Activated B cell treated with CpG ODN at 0.5 μM for 24 hours (primary cell): Measurements from ENCODE around the gene TMEM242. TPM values are rescaled to one million over a fixed set of nuclear protein-coding genes. Genes with fewer than 3 reads are reported as not detected.

Experiments
- ATAC-seq: fragments of 200-7000 bp; cut with Tn5 transposase; one replicate; pipeline ENCODE4 v1.10.0; 2021; ENCODE audit warnings: low read depth, mild to moderate bottlenecking, moderate library complexity
- CTCF ChIA-PET: fragments of 350-600 bp; sonication (Branson Sonifier 250); formaldehyde crosslinking; loops from one replicate; lab custom pipeline; 2021; ENCODE audit warnings: antibody characterized with exemption; lab: Charles Lee
- POLR2A ChIA-PET: fragments of 350-600 bp; sonication (Branson Sonifier 250); formaldehyde crosslinking; loops from one replicate; lab custom pipeline; 2021; ENCODE audit warnings: antibody characterized with exemption; lab: Charles Lee
- DNase-seq: peaks from one replicate; pipeline ENCODE4 v3.0.0; 2022
- H3K27ac Mint-ChIP-seq: one replicate; pipeline ENCODE4 v1.8.0; 2020; ENCODE audit warnings: mixed read lengths
- H3K27me3 Mint-ChIP-seq: one replicate; pipeline ENCODE4 v1.8.0; 2021; ENCODE audit warnings: mixed read lengths
- H3K36me3 Mint-ChIP-seq: one replicate; pipeline ENCODE4 v1.8.0; 2021; ENCODE audit warnings: low read depth, mixed read lengths
- H3K4me1 Mint-ChIP-seq: one replicate; pipeline ENCODE4 v1.8.0; 2021; ENCODE audit warnings: mixed read lengths
- H3K4me3 Mint-ChIP-seq: one replicate; pipeline ENCODE4 v1.8.0; 2020; ENCODE audit warnings: mild to moderate bottlenecking, mixed read lengths
- H3K9me3 Mint-ChIP-seq: one replicate; pipeline ENCODE4 v1.8.0; 2020; ENCODE audit warnings: mixed read lengths
- intact Hi-C: fragments of 100-400 bp; cut with micrococcal nuclease; formaldehyde crosslinking; loops from one replicate; pipeline ENCODE4 v1.15.1; 2024
- total RNA-seq: library from RNA; stranded (reverse); gene quantifications from 2 replicates; pipeline ENCODE4 v1.2.3, GENCODE V29; 2022
- TF ChIP-seq, protein P1 (sequence below): fragments of 200-600 bp; IDR thresholded peaks from one replicate; pipeline ENCODE4 v1.8.0; 2022; ENCODE audit warnings: antibody characterized with exemption, mild to moderate bottlenecking

TMEM242 gene
- total RNA-seq, 1 donor from 2014 or later, result 17.6 TPM

DNA sequence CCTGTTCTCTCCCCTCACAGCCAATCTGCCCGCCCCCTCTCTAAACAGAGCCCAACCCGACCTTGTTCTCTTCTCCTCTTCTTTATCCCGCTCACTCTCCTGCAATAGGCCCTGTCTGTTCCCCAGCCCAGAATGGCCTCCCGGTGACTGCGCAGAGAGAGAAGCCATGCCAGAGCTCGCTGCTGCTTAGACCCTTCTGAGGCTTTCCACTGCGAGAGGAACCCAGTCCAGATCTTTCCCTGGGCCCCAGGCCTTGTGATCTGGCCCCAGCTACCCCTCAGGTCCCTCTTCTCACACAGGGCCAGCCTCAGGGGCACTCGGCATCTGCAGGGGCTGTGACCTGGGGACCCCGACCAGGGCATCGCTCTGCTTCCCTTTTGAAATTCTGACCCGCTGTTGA lies 58.1 kb downstream of the TMEM242 start:
- H3K4me1 Mint-ChIP-seq, result no peaks in the 10 kb centered on the region
- no peak overlapping the region for H3K4me3 Mint-ChIP-seq
- no peak for DNase-seq
- ATAC-seq, result no peak
- H3K27me3 Mint-ChIP-seq, result peaks cover 2% of the 10 kb centered on the region
- H3K27ac Mint-ChIP-seq, result no peak overlapping the region
- H3K36me3 Mint-ChIP-seq, result no peaks in the 10 kb centered on the region
- TF ChIP-seq, protein P1, sequence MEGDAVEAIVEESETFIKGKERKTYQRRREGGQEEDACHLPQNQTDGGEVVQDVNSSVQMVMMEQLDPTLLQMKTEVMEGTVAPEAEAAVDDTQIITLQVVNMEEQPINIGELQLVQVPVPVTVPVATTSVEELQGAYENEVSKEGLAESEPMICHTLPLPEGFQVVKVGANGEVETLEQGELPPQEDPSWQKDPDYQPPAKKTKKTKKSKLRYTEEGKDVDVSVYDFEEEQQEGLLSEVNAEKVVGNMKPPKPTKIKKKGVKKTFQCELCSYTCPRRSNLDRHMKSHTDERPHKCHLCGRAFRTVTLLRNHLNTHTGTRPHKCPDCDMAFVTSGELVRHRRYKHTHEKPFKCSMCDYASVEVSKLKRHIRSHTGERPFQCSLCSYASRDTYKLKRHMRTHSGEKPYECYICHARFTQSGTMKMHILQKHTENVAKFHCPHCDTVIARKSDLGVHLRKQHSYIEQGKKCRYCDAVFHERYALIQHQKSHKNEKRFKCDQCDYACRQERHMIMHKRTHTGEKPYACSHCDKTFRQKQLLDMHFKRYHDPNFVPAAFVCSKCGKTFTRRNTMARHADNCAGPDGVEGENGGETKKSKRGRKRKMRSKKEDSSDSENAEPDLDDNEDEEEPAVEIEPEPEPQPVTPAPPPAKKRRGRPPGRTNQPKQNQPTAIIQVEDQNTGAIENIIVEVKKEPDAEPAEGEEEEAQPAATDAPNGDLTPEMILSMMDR, result no peak
- intact Hi-C loops, result no loop called here
- ChIA-PET POLR2A (no interaction called here), CTCF (no interaction called here)
- H3K9me3 Mint-ChIP-seq, result no peaks in the 10 kb centered on the region

DNA sequence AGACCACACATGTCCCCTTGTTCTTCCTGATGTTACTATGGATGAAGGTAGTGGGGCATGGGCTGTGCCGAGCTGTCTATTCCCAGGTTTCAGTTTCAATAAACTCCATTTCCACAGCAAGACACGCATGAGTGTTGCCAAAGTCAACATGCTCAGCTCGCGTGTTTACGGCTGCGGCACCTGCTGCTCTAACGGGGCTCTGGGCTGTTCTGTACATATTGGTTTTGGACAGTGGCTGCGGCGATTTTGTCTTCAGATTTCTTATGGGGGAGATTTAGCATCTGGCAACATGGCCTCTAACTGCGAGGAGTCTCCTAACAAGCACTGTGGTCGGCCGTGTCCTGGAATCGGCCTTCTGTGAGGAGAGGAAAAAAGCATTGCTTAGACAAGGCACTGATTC lies 58.6 kb downstream of the TMEM242 start:
- ATAC-seq (no peak), DNase-seq (no peak)
- intact Hi-C loops, result no loop called here
- TF ChIP-seq, protein P1, result no peak
- peaks cover 2% of the 10 kb centered on the region for H3K27me3 Mint-ChIP-seq
- no peak overlapping the region for H3K27ac Mint-ChIP-seq
- CTCF ChIA-PET, result no interaction called here
- H3K36me3 Mint-ChIP-seq, result no peaks in the 10 kb centered on the region
- no peaks in the 10 kb centered on the region for H3K9me3 Mint-ChIP-seq
- no peaks in the 10 kb centered on the region for H3K4me1 Mint-ChIP-seq
- POLR2A ChIA-PET, result no interaction called here
- no peak overlapping the region for H3K4me3 Mint-ChIP-seq

DNA sequence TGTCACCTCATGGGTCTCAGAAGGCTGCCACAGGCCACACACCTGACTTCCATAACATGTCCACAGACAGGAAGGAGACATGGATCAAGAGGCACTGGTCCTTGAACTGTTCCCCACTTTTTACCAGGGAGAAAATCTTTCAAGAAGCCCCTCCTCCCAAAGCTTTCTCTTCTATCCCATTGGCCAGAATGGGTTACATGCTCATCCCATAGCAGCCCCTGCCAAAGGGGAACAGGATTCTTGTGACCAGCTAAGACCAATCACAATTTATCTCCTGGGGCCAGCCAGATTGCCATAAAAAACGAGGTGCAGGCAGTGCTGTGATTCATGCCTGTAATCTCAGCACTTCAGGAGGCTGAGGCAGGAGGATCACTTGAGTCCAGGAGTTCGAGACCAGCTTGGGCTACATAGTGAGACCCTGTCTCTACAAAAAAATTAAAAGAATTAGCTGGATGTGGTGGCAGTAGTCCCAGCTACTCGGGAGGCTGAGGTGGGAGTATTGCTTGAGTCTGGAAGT lies 59.4 kb downstream of the TMEM242 start:
- H3K27me3 Mint-ChIP-seq, result peaks cover 2% of the 10 kb centered on the region
- ChIA-PET POLR2A (no interaction called here), CTCF (no interaction called here)
- no peak overlapping the region for H3K27ac Mint-ChIP-seq
- TF ChIP-seq, protein P1, result no peak
- intact Hi-C loops, result no loop called here
- no peak for DNase-seq
- no peaks in the 10 kb centered on the region for H3K9me3 Mint-ChIP-seq
- H3K36me3 Mint-ChIP-seq, result no peaks in the 10 kb centered on the region
- H3K4me3 Mint-ChIP-seq, result no peak overlapping the region
- ATAC-seq, result no peak
- H3K4me1 Mint-ChIP-seq, result no peaks in the 10 kb centered on the region

DNA sequence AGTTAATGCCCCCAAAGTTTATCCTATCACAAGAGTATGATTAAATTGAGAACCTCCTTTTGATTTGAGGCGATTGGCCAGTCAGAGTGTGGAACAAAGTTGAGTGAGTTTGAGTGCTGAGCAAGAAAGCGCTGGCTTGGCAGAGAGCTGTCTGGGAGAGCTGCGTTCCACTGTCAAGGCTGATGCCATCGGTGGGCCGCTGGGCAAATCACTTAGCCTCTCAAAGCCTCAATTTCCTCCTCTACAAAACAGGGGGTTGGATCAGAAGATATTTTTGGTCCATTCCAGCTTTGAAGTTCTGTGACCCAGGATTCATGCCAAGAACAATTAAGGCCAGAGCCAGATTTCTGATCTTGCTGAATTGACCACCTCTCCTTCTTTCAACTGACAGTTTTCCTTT lies 60.2 kb downstream of the TMEM242 start:
- H3K9me3 Mint-ChIP-seq, result no peaks in the 10 kb centered on the region
- no peaks in the 10 kb centered on the region for H3K36me3 Mint-ChIP-seq
- no peak overlapping the region for H3K27ac Mint-ChIP-seq
- ChIA-PET CTCF (no interaction called here), POLR2A (no interaction called here)
- no peak overlapping the region for H3K4me3 Mint-ChIP-seq
- DNase-seq (no peak), ATAC-seq (no peak)
- H3K27me3 Mint-ChIP-seq, result peaks cover 3% of the 10 kb centered on the region
- H3K4me1 Mint-ChIP-seq, result no peaks in the 10 kb centered on the region
- intact Hi-C loops, result no loop called here
- TF ChIP-seq, protein P1, result no peak

DNA sequence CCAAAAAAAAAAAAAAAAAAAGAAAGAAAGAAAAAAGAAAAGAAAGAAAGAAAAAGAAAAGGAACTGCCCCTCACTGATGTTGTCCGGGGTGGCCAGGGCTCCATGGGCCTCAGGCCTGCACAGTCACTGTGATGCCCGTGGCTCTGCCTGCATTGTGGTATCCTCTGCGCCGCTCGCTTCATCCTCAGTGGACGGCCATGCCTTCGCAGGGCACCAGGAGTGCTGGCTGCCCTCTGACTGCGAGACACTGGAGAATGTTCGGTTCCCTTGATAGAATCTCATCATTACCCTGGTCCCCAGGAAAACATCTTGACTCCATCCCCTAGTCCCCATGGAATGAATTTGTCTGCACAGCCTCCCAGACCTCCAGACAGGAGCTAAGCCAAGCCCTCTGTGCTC lies 61.7 kb downstream of the TMEM242 start:
- Mint-ChIP-seq H3K27me3 (peaks cover 8% of the 10 kb centered on the region), H3K36me3 (no peaks in the 10 kb centered on the region), H3K4me3 (no peak overlapping the region), H3K4me1 (no peaks in the 10 kb centered on the region), H3K27ac (no peak overlapping the region), H3K9me3 (no peaks in the 10 kb centered on the region)
- ATAC-seq (no peak), DNase-seq (no peak)
- intact Hi-C loops, result no loop called here
- TF ChIP-seq, protein P1, result no peak
- ChIA-PET POLR2A (no interaction called here), CTCF (no interaction called here)
